CD4-positive, CD25-positive, alpha-beta regulatory T cell (primary cell): Measurements from ENCODE around the gene TPBG. TPM values are rescaled to one million over a fixed set of nuclear protein-coding genes. Genes with fewer than 3 reads are reported as not detected.

Source experiments
- ATAC-seq, 2 donors: fragments of 150-1000 bp; cut with Tn5 transposase; one replicate each; pipeline ENCODE4 v1.10.0; 2021; ENCODE audit warnings: low read depth in 2 of 2, moderate number of reproducible peaks in 2 of 2, moderate library complexity in 1 of 2
- DNase-seq, 3 donors: peaks; one replicate each; pipeline versions ENCODE4 v3.0.0 to v3.0.0-alpha.2; 2012 to 2022; ENCODE audit warnings: mixed read lengths in 1 of 3
- H3K27ac ChIP-seq: one replicate; pipeline ENCODE4 v1.7.0; 2013; ENCODE audit warnings: mild to moderate bottlenecking, low read length; ENCODE audit not compliant: insufficient read depth, poor library complexity, severe bottlenecking
- H3K27me3 ChIP-seq: one replicate; pipeline ENCODE4 v1.7.0; 2013; ENCODE audit warnings: low read length; ENCODE audit not compliant: control insufficient read depth, insufficient read depth
- H3K36me3 ChIP-seq: one replicate; pipeline ENCODE4 v1.7.0; 2013; ENCODE audit warnings: mild to moderate bottlenecking, low read length, moderate library complexity; ENCODE audit not compliant: control insufficient read depth, insufficient read depth
- H3K4me1 ChIP-seq: 2 replicates; pipeline ENCODE4 v1.7.0; 2013; ENCODE audit warnings: mild to moderate bottlenecking, low read length; ENCODE audit not compliant: insufficient read depth, control insufficient read depth, poor library complexity, severe bottlenecking
- H3K4me3 ChIP-seq: one replicate; pipeline ENCODE4 v1.7.0; 2013; ENCODE audit warnings: low read depth, mild to moderate bottlenecking, low read length, moderate library complexity
- H3K9me3 ChIP-seq, 2 experiments: 1 replicate in 1 of 2; 2 replicates in 1 of 2; pipeline ENCODE4 v1.7.0; 2013; ENCODE audit warnings: low read length in 2 of 2, mild to moderate bottlenecking in 1 of 2, moderate library complexity in 1 of 2; ENCODE audit not compliant: control insufficient read depth in 2 of 2
- H3K27ac Mint-ChIP-seq, 3 donors: one replicate each; pipeline ENCODE4 v1.8.0; 2020 to 2022; ENCODE audit warnings: mild to moderate bottlenecking in 3 of 3, mixed read lengths in 3 of 3, moderate library complexity in 2 of 3
- H3K27me3 Mint-ChIP-seq: one replicate; pipeline ENCODE4 v1.8.0; 2022; ENCODE audit warnings: mild to moderate bottlenecking, mixed read lengths
- H3K36me3 Mint-ChIP-seq: one replicate; pipeline ENCODE4 v1.8.0; 2020; ENCODE audit warnings: mixed read lengths
- H3K4me1 Mint-ChIP-seq, 4 donors: one replicate each; pipeline ENCODE4 v1.8.0; 2020 to 2022; ENCODE audit warnings: mixed read lengths in 4 of 4, mild to moderate bottlenecking in 1 of 4
- H3K4me3 Mint-ChIP-seq, 4 donors: one replicate each; pipeline ENCODE4 v1.8.0; 2020 to 2022; ENCODE audit warnings: mild to moderate bottlenecking in 4 of 4, mixed read lengths in 4 of 4, moderate library complexity in 3 of 4
- H3K9me3 Mint-ChIP-seq, 7 donors: one replicate each; pipeline ENCODE4 v1.8.0; 2020 to 2022; ENCODE audit warnings: mixed read lengths in 7 of 7, mild to moderate bottlenecking in 3 of 7, moderate library complexity in 2 of 7
- polyA plus RNA-seq, 4 donors: library from polyadenylated mRNA; unstranded; fragments of 300-500 nt; fragmentation: Illumina TruSeq; gene quantifications; one replicate each; pipeline ENCODE4 v1.2.3, GENCODE V29; 2021
- total RNA-seq: library from RNA; stranded (reverse); gene quantifications from one replicate; pipeline ENCODE4 v1.2.3, GENCODE V29; 2022

Gene TPBG
- total and polyA plus RNA-seq, 5 donors from 2014 or later, result not detected

DNA sequence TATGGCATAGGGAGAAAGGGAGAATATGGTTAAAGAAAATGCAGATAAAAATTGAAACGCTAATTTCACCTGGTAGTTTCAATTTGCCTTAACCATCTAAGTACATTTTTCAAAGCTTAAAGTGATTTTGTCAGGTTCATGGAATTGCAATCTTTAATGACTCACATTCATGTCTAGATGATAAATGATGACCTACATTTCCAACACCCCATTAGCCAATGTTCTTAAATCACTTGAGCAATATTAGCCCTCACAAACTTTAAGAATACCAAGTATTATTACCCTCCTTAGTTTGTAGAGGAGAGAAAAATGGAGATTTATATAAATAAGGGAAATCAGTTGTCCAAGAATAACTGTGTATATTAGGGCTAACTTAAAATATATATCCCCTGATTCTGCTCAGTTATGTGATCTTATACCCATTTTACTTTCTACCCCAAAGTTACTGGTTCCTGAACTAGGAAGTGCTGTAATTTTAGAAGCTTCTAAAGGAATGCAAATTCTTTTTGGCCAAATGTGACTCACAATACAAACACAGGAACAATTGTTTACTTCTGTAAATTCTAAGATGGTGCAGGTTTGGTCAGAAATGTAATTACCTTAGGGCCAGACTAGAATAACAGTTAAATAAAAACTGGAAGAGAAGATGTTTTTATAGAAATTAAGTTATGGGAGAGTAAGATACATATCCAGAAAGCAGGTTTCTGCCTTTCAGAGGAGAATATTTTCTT, 34.5 kb downstream of the TPBG start:
- Mint-ChIP-seq H3K36me3 (no peaks in the 10 kb centered on the region), H3K27me3 (peaks cover 5% of the 10 kb centered on the region), H3K4me3 (no peak overlapping the region), H3K4me1 (no peaks in the 10 kb centered on the region), H3K27ac (peak overlapping the region in 1 of 3 donors; percentile 78), H3K9me3 (peaks cover 0 to 4% (median 0%) of the 10 kb centered on the region in 7 donors)
- Histone ChIP-seq H3K9me3 (no peaks in the 10 kb centered on the region), H3K4me3 (no peak overlapping the region), H3K27ac (no peak overlapping the region), H3K36me3 (no peaks in the 10 kb centered on the region), H3K27me3 (no peaks in the 10 kb centered on the region), H3K4me1 (no peaks in the 10 kb centered on the region)
- ATAC-seq (no peak), DNase-seq (no peak)

DNA sequence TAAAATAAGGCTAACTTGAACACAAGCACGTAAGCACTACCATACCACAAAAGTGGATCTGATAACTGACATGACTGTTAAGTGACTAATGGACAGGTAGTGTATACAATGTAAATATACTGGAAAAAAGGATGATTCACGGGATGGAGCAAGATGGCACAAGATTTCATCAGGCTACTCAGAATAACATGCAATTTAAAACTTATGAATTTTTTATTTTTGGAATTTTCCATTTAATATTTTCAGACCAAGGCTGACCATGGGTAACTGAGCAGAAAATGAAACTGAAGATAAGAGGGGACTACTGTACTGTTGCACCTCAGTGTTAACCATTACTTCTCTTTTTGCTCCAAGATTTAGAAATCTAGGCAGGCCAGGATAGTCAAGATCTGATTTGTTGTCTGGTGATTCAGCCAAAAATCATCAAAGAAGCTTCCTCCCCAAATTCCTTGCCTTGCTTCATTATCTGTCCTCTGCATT, 45.4 kb downstream of the TPBG start:
- H3K27me3 Mint-ChIP-seq, result peaks cover 4% of the 10 kb centered on the region
- no peak for ATAC-seq
- no peak overlapping the region for H3K4me3 ChIP-seq

DNA sequence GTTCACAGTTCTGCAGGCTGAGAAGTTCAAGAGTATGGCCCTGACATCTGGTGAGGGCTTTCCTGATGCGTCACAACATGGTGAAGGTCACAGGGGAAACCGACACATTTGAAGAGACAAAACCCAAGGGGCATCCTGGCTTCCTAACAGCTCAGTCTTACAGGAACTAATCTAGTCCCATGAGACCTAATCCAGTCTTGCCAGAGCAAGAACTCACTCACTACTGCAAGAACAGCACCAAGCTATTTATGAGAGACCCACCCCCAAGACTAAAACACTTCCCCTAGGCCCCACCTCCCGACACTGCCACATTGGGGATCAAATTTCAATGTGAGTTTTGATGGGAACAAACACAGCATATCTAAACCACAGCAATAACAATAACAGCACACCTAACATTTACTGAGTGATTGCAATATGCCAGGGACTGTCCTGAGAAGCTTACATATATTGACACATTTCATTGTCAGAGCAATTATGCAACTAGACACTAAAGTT, 46.6 kb downstream of the TPBG start:
- no peak for ATAC-seq
- H3K4me3 Mint-ChIP-seq, result no peak overlapping the region
- no peaks in the 10 kb centered on the region for H3K9me3 ChIP-seq

More for the DNA sequence above, 45.4 kb downstream of the TPBG start:
- H3K9me3 ChIP-seq, result no peaks in the 10 kb centered on the region
- Mint-ChIP-seq H3K4me3 (no peak overlapping the region), H3K36me3 (no peaks in the 10 kb centered on the region), H3K27ac (no peak overlapping the region), H3K9me3 (peaks cover 0 to 2% (median 0%) of the 10 kb centered on the region in 7 donors), H3K4me1 (no peaks in the 10 kb centered on the region)
- no peaks in the 10 kb centered on the region for H3K27me3 ChIP-seq
- no peaks in the 10 kb centered on the region for H3K36me3 ChIP-seq
- H3K4me1 ChIP-seq, result no peaks in the 10 kb centered on the region
- no peak for DNase-seq
- no peak overlapping the region for H3K27ac ChIP-seq

DNA sequence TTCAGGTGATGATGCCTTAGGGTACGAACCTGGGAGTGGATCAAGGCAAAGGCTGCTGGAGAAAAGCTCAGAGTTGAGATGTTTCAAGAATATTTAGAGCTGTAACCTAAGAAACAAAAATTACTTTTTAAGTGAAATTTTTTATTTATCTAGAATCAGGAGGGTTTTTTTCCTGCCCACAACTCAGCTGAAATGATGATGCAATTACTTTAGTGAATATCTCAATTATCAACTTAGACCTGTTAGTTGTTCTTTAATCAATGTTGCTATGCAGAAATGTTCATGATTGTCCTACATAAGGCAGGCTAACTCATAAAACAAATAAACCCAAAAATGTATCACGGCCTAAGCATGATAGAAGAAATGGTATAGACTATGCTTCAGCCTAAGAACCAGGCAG, 50.3 kb downstream of the TPBG start:
- Mint-ChIP-seq H3K27me3 (peaks cover 4% of the 10 kb centered on the region), H3K27ac (no peak overlapping the region), H3K9me3 (peaks cover 0 to 2% (median 0%) of the 10 kb centered on the region in 7 donors), H3K4me1 (no peaks in the 10 kb centered on the region), H3K36me3 (no peaks in the 10 kb centered on the region), H3K4me3 (no peak overlapping the region)
- no peak overlapping the region for H3K27ac ChIP-seq
- no peak overlapping the region for H3K4me3 ChIP-seq
- ATAC-seq, result no peak
- DNase-seq, result no peak
- no peaks in the 10 kb centered on the region for H3K27me3 ChIP-seq
- no peaks in the 10 kb centered on the region for H3K9me3 ChIP-seq
- H3K36me3 ChIP-seq, result no peaks in the 10 kb centered on the region
- H3K4me1 ChIP-seq, result no peaks in the 10 kb centered on the region

More for the DNA sequence above, 46.6 kb downstream of the TPBG start:
- H3K4me3 ChIP-seq, result no peak overlapping the region
- Mint-ChIP-seq H3K4me1 (no peaks in the 10 kb centered on the region), H3K27me3 (peaks cover 4% of the 10 kb centered on the region), H3K9me3 (peaks cover 0 to 2% (median 0%) of the 10 kb centered on the region in 7 donors), H3K27ac (no peak overlapping the region), H3K36me3 (no peaks in the 10 kb centered on the region)
- H3K4me1 ChIP-seq, result no peaks in the 10 kb centered on the region
- no peak overlapping the region for H3K27ac ChIP-seq
- no peak for DNase-seq
- H3K27me3 ChIP-seq, result no peaks in the 10 kb centered on the region
- H3K36me3 ChIP-seq, result no peaks in the 10 kb centered on the region

DNA sequence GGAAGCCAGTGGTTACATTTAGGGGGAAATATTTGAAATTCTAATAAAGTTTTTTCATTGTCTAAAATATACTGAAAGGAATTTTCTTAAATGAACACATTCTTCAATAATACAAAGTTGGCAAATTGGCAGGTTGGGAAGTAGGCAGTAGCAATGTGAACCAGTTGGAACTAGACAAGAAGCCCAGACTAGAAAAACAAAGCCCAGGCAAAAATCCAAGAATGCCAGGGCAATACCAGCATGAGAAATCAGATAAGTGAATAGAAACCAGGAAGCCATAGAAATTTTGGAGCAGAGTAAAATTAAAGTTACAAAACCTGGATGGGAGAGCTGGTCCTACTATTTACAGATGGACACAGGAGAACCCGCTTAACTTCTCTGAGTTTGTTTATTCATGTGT, 52.2 kb downstream of the TPBG start:
- ATAC-seq, result no peak

DNA sequence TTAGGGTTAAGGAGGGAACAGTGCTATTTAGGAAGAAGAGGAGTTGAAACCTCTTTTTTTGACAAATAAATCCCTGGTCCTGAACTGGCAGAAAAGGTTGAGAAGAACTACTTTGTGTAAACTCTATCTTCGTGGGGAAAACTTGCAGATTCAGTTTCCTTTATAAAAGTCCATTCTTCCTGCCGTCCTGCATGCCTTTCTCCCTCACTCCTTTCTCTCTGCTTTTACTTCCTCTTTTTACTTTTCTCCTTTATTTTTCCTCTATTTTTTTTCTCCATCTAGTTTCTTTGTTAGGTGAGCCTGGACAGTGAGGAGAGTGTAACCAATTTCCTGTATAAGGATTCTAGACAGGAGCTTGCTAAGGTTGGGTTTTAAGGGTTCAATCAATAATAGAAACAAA, 52.7 kb downstream of the TPBG start:
- no peaks in the 10 kb centered on the region for H3K27me3 ChIP-seq
- Mint-ChIP-seq H3K4me1 (no peaks in the 10 kb centered on the region), H3K36me3 (no peaks in the 10 kb centered on the region), H3K27ac (no peak overlapping the region), H3K27me3 (peaks cover 4% of the 10 kb centered on the region), H3K4me3 (no peak overlapping the region), H3K9me3 (peaks cover 0 to 2% (median 0%) of the 10 kb centered on the region in 7 donors)
- no peaks in the 10 kb centered on the region for H3K9me3 ChIP-seq
- H3K4me3 ChIP-seq, result no peak overlapping the region
- DNase-seq (no peak), ATAC-seq (no peak)
- H3K27ac ChIP-seq, result no peak overlapping the region
- H3K36me3 ChIP-seq, result no peaks in the 10 kb centered on the region
- H3K4me1 ChIP-seq, result no peaks in the 10 kb centered on the region

More for the DNA sequence above, 52.2 kb downstream of the TPBG start:
- Mint-ChIP-seq H3K27me3 (peaks cover 4% of the 10 kb centered on the region), H3K36me3 (no peaks in the 10 kb centered on the region), H3K9me3 (peaks cover 0 to 2% (median 0%) of the 10 kb centered on the region in 7 donors), H3K27ac (no peak overlapping the region), H3K4me1 (no peaks in the 10 kb centered on the region), H3K4me3 (no peak overlapping the region)
- H3K4me1 ChIP-seq, result no peaks in the 10 kb centered on the region
- no peaks in the 10 kb centered on the region for H3K36me3 ChIP-seq
- DNase-seq, result no peak
- no peaks in the 10 kb centered on the region for H3K9me3 ChIP-seq
- no peak overlapping the region for H3K4me3 ChIP-seq
- no peak overlapping the region for H3K27ac ChIP-seq
- no peaks in the 10 kb centered on the region for H3K27me3 ChIP-seq

Other genes starting within 250 kb of the TPBG start
- gene IBTK, start 116.1 kb upstream of the TPBG start, total RNA-seq, result 29.2 TPM
- gene IBTK, start 116.1 kb upstream of the TPBG start, polyA plus RNA-seq, result 10 to 100 TPM; 22.2 to 26.9 (median 22.6) TPM